Skin of body (tissue), 2 donors: ENCODE measurements around the gene ZSWIM9. TPM values are rescaled to one million over a fixed set of nuclear protein-coding genes. Genes with fewer than 3 reads are reported as not detected.

Experiments
- DNase-seq: peaks from one replicate; lab custom pipeline; 2025; lab: John Stamatoyannopoulos, UW
- total RNA-seq: library from RNA; depleted of rRNA; stranded (reverse); fragments of >200 nt; gene quantifications from one replicate; pipeline ENCODE4 v1.2.3, GENCODE V29; 2014

ZSWIM9 gene
- total RNA-seq, 1 donor from 2014 or later: 2.5 TPM

DNA sequence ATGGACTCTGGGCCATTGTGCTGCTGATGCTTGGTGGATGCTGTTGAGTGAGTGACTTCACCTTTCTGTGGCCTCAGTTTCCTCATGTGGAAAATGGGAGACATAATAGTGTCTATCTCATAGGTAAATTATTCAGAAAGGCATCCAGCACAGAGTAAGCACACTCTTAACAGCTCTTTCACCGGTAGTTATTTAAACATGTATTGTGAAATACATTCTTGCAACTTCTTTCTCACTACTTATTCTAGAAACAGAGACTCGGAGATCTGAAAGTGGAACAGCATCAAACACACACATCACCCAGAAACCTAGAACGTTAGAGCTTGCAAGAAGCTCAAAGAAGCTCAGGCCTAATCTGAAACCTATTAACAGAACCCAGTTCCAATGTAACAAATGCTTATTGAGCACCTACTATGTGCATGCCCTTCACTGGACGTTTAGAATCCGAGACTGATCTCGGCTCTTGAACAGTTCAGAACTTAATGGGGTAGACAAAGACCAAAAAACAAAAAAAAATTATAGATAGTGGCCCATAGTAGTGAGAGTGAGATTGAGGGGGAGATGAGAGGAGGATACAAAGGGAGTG, 4.1 kb downstream of the ZSWIM9 start:
- no peak for DNase-seq

DNA sequence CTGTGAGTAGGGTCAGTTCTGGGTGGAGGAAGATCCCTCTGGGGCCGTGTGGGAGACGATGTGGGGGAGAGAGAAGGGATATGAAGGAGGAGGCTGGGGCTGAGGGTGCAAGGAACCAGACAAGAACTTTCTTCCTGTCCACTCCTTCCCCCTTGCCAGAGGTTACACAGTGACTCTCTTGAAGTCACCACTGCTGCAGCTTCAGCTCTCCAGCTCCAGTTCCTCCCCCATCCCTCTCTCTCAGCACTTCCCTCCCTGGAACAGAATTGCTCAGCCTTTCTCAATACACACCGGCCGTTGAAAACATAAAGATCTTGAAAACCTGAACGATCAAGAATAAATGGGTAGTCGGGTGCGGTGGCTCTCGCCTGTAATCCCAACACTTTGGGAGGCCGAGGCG, 5.1 kb downstream of the ZSWIM9 start:
- no peak for DNase-seq

DNA sequence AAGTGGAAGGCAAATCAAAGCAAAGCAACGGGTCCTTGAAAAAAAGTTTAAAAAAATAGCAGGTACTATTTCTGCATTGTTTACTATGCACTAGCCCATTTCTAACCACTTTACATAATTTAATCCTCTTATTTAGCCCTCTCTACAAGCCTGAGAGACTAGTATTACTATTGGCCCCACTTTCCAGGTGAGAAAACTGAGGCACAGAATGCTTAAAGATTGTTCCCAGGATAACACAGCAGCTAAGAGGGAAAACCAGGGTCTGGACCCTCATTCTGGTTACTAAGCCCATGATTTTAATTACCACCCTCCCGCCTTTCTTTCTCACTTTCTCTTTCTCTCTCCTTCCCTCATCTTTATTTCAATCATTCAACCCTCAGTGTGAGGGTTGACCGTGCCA, 5.7 kb downstream of the ZSWIM9 start:
- DNase-seq: no peak

DNA sequence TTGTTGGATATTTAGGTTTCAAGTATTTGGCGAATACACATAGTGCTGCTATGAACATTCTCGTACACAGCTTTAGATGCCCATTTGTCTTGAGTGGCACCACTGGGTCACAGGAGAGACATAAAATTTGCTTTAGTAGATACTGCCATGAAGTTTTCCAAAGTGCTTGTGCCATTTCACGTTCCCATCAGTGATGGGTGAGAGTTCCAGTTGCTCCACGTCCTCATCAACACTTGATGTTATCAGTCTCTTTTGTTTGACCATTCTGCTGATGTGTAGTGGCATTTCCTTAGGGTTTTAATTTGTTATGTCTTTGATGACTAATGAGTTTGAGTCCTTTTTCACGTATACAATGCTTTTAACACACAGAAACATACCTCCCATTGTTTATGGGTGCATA, 11.0 kb downstream of the ZSWIM9 start:
- DNase-seq: no peak

DNA sequence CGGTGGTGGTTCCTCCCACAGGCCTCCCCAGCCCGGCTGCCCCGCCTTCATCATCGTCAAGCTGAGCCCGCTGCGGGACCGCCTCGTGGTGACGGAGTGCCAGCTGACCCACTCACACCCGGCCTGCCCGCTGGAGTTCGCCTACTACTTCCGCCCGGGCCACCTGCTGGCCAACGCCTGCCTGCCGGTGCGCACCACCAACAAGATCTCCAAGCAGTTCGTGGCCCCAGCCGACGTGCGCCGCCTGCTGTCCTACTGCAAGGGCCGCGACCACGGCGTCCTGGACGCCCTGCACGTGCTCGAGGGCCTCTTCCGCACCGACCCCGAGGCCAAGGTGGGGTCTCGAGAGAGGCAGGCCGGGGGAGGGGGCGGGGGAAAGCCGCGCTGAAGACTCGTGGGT, 12.0 kb downstream of the ZSWIM9 start:
- no peak for DNase-seq

DNA sequence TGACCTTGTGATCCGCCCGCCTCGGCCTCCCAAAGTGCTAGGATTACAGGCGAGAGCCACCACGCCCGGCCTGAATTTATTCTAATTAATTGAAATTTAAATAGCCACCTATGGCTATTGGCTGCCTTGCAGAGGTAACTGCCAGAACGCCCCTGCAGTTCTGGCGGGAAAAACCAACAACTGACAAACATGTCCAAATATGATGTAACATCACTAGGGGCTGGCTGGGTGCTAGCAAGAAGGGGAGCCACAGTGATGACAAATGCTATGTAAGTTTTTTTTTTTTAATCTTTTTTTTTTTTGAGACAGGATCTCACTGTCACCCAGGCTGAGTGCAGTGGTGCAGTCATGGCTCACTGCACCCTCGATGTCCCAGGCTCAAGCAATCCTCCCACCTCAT, 12.9 kb downstream of the ZSWIM9 start:
- DNase-seq: no peak

DNA sequence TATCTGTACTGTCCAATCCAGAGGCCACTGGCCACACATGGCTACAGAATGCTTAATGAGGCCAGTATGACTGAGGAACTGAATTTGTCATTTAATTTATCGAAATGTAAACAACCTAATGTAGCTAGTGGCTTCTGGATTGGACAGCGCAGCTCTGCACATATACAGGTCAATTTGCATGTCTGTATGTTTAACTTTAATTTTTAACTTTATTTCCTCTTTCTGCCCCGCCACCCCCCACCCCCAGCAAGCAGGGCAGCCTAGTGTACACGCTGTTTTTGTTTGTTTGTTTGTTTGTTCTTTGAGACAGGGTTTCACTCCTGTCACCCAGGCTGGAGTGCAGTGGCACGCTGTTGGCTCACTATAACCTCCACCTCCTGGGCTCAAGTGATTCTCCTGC, 15.5 kb downstream of the ZSWIM9 start:
- no peak for DNase-seq

DNA sequence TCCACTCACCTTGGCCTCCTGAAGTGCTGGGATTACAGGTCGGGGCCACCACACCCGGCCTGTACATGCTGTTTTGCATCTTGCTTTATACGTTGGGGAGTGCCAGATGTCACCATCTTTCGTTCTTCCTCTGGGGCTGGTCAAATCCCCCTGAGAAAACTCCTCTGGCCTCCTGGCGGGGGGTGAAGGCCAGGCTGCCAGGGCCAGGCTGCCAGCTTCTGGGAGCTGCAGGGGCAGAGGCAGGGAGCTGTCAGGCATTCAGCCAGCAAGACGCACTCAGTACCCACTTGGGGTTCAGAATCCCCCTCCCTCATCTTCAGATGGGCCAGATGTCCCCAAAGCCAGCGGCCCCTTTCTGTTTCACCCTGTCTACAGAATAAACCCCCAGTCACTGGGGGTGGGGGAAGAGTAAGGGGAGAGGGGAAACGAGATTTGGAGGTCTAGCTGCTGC, 16.1 kb downstream of the ZSWIM9 start:
- no peak for DNase-seq

DNA sequence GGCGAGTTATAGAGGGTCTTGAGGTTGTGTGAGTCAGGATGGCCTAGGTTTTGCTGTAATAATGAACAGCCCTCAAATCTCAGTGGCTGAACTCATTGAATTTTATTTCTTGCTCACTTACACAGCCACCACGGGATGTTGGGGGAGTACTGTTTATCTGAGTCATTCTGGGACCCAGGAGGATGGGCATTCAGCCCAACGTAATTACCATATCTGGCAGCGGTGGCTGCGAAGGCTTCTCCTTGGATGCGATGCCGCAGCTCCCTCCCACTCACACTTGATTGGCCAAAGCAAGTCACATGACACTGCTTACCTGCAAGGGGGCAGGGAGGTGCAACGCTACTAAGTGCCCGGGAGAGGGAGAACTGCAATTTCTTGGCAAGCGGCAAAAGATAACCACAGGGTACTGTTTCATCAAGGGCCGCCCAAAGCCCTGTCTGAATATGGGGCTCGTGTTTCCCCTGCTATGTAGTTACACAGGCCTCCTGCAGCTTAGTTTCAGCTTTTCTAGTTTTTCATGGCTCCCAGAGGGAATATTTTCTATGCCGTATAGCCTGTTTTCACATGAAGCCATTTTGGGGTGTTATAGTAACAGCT, 19.9 kb downstream of the ZSWIM9 start:
- no peak for DNase-seq

DNA sequence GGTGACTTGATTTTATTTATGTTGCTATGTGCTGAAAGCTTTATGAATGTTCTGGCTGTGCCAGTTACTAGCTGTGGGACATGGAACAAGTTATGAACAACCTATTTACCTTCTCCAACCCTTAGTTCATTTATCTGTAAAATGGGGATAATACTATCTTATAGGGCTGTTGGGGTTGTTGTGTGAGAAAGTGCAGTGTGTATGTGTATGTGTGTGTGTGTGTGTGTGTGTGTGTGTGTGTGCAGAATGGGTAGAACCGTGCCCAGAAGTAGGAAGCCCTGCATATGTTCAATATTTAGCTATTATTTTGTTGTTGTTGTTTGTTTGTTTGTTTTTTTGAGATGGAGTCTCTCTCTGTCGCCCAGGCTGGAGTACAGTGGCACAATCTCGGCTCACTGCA, 20.4 kb downstream of the ZSWIM9 start:
- DNase-seq: no peak

DNA sequence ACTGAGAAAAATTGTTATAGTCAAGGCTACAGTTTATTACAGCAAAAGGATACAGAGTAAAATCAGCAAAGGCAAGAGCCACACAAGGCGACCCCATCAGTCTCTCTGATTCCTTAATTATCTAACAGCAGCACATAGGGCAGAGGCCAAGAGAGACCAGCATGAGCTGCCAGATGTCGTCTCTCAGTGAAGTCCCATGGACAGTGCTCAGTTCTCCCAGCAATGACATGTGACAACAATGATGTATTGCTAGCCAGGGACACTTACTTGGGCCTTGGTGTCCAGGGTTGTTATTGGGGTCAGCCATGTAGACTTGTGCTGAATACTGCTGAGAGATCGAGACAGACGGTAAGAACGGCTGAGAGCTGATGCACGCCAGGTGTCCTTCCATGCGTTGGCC, 22.3 kb downstream of the ZSWIM9 start:
- DNase-seq: no peak

DNA sequence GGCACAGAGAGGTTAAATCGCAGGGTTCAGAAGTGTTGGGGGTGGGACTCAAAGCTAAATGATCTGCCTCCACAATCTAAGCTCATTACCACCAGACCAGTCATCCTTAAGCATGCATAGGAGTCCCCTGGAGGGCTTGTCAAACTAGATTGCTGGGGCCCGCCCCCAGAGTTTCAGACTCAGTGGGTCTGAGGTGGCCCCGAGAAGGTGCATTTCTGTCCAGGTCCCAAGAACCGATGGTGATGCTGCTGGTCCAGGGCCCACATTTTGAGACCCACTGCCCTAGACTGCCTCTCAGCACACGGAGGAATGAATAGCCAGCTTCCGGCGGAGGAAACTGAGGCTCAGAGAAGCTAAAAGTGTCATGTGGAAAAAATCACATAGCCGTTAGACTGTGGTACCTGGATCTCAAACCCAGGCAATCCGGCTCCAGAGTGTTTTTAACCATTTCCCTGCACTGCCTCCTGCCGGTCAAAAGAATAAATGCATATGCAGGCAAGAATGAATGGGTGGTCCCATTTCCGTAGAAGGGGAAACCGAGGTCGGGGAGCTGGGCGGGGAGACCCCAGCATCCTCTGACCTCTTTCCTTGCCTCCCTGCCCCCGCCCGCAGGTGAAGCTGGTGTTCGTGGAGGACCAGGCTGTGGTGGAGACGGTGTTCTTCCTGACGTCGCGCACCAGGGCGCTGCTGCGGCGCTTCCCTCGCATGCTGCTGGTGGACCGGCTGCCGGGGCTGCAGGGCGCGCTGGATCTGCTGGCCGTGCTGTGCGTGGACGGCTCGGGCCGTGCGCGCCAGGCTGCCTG, 23.8 kb downstream of the ZSWIM9 start:
- no peak for DNase-seq

DNA sequence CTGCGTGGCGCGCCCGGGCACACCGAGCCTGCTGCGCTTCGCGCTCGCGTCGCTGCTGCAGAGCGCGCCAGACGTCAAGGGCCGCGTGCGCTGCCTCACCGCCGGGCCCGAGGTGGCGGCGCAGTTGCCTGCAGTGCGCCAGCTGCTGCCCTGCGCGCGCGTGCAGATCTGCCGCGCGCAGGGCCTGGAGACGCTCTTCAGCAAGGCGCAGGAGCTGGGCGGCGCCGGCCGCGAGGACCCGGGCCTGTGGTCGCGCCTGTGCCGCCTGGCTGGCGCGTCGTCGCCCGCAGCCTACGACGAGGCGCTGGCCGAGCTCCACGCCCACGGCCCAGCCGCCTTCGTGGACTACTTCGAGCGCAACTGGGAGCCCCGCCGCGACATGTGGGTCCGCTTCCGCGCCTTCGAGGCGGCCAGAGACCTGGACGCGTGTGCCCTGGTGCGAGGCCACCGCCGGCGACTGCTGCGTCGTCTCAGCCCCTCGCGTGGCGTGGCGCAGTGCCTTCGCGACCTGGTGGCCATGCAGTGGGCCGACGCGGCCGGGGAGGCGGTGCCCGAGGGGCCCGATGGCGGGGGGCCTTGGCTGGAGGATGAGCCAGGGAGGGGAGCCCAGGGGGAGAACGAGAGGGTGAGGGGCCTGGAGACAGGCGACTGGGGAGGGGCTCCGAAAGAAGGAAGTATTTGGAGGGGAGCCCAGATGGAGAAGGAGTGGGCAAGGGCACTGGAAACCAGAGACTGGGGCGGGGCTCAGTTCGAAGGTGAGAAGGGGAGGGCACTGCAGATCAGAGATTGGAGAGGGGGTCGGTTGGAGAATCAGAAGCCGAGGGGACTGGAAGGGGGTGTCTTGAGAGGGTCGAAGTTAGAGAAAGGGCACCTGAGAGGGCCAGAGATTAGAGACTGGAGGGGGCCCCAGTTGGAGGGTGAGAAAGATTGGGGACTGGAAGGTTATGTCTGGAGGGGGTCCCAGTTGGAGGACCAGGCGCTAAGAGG, 24.7 kb downstream of the ZSWIM9 start:
- no peak for DNase-seq

DNA sequence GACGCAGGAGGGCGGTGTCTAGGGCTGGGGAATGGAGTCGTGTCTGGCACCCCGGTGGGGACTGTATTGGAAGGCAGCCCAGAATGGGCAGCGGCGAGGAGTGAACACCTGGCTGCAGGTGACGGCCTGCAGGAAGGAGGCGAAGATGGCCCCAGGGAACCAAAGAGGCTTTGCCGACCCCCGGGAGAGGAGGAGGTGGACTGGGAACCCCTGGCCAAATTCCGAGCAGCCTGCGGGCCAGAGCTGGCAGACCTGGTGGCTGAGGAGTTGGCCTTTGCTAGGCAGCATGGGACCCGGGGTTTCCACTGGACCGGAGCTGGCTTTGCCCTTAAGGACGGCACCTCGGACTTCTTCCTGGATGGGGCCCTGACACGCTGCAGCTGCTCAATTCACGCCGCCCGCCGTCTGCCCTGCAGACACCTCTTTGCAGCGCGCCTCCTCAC, 25.9 kb downstream of the ZSWIM9 start:
- no peak for DNase-seq

DNA sequence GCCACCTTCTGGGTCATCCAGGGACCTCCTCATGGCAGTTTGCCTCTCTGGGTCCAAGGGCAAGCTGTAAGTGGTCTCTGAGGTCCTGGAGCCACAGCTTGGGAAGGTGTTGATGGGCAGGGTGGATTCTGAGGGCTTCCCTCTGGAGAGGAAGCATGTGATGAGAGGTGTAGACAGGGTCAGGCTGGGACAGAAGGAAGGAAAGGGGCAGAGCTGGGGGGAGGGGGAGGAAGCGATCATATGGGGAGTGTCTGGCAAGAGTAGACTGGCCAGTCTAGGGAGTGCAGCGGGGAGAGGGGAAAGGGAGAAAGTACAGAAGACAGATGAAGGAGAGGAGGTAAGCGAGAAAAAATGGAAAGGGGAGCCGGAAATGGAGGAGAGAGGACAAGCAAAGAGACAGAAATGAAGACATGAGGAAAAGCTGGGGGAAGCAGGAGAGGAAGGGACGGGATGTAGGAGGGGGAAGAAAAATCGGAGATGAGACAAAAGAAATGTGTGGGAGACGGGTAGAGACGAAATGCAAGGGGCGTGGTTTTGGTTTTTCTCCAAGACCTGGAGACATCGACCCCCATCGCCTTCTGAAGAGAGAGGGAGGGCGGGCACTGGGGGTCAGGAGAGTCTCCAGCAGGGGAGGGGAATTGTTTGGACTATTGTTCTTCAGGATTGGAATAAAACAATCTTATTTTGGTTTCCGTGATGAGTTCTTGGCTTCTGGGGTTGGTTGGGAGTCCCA, 26.6 kb downstream of the ZSWIM9 start:
- DNase-seq: no peak

DNA sequence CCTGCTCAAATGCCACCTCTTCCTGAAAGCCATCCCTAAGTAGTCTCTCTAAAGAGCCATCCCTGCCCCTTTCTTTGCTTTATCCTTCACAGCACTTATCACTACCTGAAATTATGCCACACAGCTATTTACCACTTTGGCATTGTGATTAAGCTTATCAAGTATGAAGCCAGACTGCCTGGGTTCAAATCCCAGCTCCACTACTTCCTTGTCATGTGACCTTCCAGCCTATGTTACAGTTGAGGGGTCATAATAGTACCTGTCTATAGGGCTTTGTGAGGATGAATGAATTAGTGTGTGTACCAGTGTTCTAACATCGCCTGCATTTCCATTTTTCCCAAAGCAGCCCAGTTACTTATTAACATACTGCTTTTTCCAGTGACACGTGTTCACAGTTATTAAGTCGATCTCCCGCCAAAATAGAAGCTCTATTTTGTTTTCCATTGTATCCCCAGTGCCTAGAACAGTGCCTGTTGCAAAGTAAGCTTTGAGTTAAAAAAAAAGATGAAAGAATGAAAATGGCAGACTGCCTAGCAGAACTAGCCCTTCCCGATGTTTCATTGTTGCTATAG, 32.8 kb downstream of the ZSWIM9 start:
- DNase-seq: no peak

DNA sequence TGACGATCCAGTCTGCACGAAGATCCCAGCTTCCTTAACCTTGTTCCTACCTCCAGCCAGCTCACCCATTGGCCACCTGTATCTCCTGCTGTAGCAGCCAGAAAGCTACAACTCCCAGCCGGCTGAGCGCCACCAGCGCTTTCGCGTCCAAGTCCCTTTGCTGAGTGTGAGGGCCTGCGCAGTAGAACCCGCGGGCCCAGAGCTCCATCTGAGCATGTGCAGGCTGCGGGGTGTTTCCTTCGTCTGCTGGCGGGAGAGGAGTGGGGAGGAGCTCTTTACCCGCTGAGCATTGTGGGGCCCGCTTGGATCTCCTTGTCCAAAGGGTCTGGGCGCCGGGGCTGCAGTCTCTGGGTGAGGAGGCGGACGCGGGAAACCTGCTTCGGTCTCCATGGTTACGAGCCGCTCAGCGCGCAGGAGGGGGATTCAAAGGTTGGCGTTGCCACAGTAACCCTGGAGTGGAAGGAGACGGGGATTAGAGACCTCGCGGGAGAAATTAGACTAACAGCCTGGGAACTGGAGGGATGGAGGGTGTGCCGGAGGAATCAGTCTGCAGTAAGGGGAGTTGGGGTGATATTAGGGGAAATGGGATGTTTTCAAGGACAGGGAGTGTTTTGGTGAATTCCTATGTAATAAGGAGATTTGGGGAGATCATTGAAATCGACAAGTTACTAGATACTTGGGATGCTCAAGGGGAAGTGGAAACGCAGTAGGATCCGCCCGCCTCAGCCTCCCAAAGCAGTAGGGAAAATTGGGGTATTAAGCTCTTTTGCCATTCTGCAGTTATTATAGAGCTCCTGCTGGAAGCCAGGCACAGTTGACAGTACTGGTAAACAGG, 33.5 kb downstream of the ZSWIM9 start:
- peak; percentile 93 for DNase-seq

DNA sequence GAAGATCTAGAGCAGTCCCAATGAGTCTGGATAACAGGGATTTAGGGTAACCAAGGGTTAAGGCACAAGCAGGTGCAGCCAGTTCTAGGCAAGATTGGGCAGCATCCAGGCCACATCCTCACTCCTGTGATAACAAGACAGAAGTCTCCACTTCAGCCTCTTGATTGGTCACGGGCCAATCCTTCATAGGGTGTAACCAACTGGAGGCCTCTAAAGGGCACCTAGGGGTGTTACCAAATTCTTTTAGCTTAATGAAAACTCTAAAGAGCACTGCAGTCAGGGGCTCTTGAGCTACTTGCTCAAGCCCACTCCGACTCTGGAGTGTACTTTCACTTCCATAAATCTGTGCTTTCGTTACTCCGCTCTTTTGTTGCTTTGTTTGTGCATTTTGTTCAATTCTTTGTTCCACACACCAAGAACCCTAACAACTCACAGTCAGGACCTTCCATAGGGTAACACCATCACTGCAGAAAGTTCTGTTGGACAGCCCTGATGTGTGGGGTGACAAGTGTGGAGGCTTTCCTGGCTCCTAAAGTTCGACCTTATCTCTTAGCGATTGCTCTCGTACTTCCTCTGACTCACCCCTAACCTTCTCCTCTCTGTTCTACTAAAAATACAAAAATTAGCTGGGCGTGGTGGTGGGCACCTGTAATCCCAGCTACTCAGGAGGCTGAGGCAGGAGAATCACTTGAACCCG, 36.1 kb downstream of the ZSWIM9 start:
- no peak for DNase-seq

DNA sequence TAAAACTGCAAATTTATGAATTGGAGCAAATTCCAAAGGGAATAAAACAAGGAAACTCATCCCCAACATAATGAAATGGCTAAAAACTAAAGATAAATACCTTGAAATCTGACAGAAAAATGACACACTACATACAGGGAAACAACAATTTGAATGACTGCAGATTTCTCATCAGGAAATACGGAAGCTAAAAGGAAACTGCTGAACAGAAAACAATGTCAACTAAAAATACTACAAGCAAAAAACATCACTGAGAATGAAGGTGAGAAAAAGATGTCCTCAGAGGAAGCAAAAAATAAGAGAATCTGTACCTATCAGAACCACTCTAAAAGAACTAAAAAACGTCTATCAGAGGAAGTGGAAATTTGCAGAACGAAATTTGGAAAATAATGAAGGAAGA, 39.5 kb downstream of the ZSWIM9 start:
- no peak for DNase-seq
